ENCODE measurements around the gene SHE.

GRCh38 chr1:154442006-154442740 lies 60.0 kb downstream of the SHE start:
- TF ChIP-seq FOXM1 (IDR thresholded peaks at IDR 0.05; ENCODE audit: borderline replicate concordance) (no peak), PKNOX1 (IDR thresholded peaks at IDR 0.05) (no peak), FOXK2 (IDR thresholded peaks at IDR 0.05) (no peak), ELF4 (IDR thresholded peaks at IDR 0.05) (no peak), SP1 (IDR thresholded peaks at IDR 0.05) (no peak), BHLHE40 (IDR thresholded peaks at IDR 0.05; ENCODE audit: borderline replicate concordance) (no peak), HDGF (IDR thresholded peaks at IDR 0.05; ENCODE audit: borderline replicate concordance) (no peak), ARNT (IDR thresholded peaks at IDR 0.05) (no peak), ZNF384 (IDR thresholded peaks at IDR 0.05) (no peak), CTBP1 (IDR thresholded peaks at IDR 0.05; ENCODE audit: borderline replicate concordance) (no peak), FOXA1 (IDR thresholded peaks at IDR 0.05) (no peak)

All from HEK293T (cell line).